Stimulated activated CD4-positive, alpha-beta T cell treated with anti-CD3 and anti-CD28 coated beads, Interleukin-2, amount 100 ng/mL, for 4 hours (primary cell): ENCODE data around the gene MPHOSPH10.
"Not testable (repeated sequence)": the region's sequence is repeated elsewhere in the genome, so short reads cannot be mapped to it uniquely, and the experiment has no call there.

Source experiments
- DNase-seq: peaks from one replicate; pipeline ENCODE4 v3.0.0-alpha.2; 2020; ENCODE audit warnings: low read depth

MPHOSPH10 gene

DNA sequence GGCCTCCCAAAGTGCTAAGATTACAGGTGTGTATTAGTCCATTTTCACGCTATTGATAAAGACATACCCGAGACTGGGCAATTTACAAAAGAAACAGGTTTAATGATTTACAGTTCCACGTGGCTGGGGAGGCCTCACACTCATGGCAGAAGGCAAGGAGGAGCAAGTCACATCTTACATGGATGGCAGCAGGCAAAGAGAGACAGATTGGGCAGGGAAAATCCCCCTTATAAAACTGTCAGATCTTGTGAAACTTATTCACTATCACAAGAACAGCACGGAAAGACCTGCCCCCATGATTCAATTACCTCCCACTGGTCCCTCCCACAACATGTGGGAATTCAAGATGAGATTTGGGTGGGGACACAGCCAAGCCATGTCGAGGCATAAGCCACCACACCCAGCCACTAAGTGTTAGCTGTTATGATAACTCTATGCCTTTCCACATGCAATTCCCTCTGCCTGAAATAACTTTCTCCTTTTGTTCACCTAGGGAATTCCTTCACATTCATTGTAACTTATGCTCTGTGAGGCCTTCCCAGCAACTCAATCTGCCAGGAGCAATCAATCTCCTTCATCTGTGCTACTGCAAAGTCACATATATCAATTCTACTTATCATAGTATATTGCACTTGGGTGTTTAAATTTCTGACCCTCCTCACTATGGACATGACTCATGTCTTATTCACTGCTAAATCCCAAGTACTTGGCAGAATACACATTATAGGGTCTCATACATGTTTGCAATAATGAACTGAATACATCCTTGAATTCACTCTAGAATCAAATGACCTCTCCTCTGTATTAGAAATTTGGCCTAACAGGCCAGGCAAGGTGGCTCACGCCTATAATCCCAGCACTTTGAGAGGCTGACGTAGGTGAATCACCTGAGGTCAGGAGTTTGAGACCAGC, 7.8 kb upstream of the MPHOSPH10 start:
- no peak for DNase-seq

DNA sequence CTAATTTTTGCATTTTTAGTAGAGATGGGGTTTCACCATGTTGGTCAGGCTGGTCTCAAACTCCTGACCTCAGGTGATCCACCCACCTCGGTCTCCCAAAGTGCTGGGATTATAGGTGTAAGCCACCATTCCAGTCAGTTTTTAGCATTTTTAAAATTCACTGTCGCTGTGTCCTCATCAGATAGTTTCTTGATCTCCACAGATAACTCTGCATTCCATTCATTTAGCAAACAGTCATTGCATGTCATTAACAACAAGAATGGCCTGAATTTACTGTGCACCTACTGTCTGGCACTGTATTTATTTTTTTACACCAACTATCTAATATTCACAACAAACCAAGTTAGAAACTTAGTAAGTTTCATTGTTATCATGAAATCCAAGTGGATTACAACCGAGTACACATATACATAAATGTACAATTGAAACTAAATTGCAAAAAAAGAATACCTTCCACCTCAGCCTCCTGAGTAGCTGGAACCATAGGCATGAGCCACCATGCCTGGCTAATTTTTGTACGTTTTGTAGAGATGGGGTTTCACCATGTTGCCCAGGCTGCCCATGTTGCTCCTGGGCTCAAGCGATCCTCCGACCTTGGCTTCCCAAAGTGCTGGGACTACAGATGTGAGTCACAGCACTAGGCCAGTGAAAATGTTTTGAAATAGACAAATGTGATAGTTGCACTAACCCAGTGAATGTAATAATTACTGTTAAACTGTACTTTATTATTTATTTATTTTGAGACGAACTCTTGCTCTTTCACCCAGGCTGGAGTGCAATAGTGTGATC, 4.7 kb upstream of the MPHOSPH10 start:
- no peak for DNase-seq

DNA sequence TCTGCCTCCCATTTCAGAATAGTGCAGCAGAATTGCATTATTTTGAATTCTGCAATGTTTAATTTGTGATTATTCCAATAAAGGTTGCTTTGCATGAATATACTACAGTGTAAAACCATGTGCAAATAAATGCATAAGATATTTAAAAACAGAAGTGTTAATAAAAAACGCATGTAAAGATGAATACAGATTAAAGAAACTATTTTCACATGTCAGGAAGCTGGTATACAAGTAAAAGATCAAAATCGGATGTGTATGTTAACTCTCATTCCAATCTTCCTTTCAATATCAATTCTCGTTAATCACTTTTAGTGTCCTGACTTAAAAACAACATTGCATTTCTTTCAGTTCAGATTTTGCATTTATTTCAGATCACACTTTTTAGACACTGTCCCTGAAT, 3.5 kb upstream of the MPHOSPH10 start:
- no peak for DNase-seq

DNA sequence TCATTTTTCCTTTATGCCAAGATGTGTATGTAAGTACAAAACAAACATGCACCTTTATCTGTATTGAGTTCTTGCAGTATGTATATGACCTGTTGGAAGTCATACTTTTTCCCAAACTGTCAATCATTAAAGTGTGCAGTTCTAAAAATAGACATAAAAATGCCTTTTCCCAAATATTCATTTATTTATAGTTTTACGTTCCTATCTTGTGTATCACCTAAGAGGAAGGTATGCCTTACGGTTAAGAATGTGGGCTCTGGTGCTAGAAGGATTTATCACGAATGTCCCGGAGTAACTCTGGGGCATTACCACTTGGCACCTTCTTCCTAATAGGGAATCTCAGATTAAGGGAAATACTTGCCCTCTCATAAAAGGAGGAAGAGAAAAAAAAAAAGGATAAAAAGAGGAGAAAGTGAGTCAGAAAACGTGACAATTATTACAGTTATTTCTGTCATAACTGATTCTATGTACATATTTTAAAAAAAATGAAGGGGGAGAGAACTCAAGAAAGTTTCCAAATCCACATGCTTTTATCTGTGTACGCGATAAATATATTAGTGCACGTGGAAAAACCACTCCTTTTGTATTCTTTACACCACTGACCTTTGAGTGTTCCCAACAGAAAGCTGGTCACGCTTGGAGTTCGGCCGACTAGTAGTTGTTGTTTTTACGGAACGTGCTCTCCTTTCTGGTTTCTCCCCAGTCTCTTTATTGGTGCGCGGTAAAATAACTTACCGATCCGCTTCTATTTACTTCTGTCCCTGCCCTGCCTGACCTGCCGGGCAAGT, 1.1 kb upstream of the MPHOSPH10 start:
- no peak for DNase-seq

DNA sequence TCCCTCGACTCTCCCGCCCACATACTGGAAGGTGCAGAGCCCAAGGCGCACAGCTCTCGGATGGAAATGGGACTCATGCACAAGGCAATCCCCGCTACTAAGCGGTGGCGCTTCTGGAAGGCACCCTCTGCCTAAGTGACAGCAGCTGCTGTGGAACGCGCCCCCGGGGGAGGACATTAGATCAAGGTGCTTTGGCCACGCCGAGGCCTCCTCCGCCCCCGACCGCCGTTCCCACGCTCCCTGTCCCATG, 607 bp upstream of the MPHOSPH10 start:
- DNase-seq = no peak

DNA sequence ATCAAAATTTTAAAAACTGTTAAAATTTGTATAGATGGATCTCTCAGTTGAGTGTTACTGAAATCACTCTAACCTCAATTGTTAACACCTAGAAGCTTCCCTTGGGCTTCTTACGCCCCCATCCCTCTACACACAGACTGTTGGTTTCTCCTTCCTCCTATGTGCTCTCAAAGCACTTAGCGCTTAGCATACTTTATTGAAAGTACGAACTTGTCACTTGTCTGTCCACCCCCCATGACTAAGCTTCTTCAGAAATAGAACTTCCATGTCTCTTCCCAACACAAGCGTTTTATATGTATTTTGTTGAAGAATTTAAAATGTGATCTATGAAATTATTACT, 441 bp downstream of the MPHOSPH10 start:
- no peak for DNase-seq

DNA sequence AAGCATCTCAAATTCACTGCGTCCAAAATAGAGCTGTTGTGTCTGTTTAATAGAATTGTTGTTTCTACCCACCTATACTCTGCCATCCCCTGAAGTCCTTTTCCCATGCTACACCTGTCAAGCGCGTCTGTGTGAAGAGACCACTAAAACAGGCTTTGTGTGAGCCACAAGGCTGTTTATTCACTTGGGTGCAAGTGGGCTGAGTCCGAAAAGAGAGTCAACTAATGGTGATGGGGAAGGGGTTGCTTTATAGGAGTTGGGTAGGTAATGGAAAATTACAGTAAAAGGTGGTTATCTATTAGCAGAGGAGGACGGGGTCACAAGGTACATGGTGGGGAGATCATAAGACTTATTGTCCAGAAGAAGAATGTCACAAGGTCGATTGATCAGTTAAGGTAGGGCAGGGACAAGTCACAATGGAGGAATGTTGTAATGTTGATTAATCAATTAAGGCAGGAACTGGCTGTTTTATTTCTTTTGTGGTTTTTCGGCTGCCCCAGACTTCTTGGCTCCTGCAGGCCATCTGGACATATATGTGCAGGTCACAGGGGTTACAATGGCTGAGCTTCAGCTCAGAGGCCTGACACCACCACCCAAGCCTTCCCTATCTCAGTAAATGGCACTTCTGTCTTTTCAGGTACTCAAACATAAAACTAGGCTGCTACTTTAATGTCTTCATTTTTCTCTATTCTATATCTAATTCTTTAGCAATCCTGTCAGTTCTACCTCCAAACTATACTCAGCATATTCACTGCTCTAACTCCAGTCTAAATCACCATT, 1.1 kb downstream of the MPHOSPH10 start:
- DNase-seq = not testable (repeated sequence)

DNA sequence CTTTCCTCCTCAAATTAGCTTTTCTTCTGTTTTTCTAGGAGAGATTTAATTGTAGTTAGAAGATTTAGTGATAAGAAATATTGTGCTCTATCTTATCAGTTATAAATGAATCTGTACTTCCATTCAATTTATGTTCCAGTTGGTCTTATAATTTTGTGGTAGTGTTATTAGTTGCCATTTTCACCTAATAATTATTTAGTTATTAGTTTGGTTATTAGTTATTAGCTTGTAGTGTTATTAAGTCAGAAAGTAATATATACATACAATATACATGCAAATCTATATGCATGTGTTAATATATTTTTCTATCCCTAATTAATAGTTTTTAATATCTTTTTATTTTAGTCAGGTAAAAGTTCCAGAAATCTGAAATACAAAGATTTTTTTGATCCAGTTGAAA, 3.2 kb downstream of the MPHOSPH10 start:
- no peak for DNase-seq

DNA sequence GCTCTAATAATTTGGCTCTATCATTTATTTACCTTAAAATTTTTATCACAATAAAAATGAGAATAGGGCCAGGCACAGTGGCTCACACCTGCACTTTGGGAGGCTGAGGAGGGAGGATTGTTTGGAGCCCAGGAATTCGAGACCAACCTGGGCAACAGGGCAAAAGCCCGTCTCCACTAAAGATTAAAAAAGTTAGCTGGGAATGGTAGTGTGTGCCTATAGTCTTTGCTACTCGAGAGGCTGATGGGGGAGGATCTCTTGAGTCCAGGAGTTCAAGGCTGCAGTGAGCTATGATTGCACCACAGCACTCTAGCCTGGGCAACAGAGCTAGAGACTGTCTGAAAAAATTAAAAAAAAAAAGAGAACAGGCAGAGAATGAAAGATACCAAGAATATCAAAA, 5.7 kb downstream of the MPHOSPH10 start:
- DNase-seq = no peak

DNA sequence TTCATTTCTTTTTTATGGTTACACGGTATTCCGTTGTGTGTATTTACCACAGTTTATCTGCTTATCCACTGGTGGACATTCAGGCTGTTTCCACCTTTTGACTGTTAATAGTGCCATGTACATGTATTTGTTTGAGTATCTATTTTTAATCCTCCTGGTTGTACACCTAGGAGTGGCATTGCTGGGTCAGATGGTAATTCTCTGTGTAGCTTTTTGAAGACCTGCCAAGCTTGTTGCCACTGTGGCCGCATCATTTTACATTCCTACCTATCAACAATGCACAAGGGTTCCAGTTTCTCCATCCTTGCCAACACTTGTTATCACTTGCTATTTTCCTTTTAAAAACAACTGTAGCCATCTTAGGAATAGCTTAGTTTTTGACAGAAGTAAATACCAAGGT, 13.3 kb downstream of the MPHOSPH10 start:
- DNase-seq = no peak

DNA sequence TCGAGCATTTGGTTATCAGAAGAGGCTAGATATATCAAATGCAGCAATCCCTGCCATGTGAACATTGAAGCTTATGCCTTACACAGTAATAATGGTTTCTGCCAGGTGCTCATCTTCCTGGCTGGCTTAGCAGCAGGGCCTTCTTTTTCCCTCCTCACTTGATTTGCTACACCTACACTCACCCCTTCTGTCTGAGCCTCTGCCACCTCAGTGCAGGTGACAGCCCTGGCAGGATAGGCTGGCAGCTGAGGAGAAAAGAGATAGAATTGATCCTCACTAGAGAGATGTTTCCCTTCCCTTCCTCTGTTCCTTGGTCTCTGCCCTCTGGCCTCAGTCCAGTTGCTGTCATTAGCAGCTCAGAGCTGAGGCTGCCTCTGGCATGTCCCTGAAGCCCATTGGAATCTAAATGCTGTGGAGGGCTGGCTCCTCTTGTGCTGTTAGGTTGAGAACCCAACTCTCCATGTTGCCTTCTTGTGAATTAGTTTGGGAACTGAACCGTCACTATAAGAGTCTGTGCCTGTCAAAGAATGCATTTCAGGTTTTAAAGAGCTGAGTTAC, 18.2 kb downstream of the MPHOSPH10 start:
- no peak for DNase-seq

DNA sequence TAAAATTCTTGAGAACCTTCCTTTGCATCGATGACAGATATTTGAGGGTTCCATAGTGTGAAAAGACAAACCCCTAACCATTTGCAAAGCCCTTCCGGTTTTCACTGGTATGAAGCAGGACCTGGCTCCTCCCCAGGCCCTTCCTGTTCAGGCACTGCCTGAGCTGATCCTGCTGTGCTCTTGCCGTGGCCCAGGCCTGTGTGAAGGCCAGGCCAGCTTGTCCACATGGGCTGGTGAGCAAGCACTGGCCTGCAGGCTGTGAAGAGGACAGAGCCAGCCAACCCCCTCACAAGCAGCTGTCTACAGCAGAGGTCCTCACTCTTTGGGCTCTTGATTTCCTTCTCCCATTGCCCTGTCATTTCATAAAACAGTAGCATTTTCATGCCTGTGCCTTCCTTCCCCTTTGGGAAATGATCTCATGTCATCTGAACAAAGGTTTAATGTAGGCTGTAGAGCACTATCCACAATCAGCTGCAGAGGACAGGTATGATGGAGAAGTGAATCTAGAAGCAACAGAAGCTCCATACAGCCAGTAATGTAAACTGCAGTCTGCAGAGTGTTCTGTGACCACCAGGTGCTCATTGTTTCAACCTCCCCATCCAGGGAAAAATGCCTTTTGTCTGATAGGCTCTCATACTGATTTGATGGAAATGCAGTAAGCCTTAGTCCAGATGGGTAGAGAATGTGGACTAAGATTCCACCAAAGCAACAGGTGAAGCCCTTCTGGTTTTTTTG, 19.8 kb downstream of the MPHOSPH10 start:
- no peak for DNase-seq

DNA sequence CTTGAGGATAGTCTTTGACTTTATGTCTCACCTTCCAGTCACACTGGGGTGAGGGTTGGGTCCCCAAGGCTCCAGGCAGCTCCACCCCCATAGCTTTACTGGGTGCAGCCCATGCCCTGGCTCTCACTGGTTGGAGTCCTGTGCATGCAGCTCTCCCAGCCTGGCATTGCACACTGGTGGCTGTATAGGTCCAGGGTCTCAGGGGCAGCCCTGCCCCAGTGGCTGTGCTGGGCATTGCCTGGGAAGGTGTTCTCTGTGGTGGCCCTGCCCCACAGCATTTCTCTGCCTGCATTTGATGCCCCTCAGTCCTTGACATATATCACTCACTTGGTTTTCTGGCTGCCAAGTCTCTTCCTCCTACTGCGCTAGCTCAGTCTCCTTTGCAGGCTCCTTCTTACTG, 21.2 kb downstream of the MPHOSPH10 start:
- no peak for DNase-seq

DNA sequence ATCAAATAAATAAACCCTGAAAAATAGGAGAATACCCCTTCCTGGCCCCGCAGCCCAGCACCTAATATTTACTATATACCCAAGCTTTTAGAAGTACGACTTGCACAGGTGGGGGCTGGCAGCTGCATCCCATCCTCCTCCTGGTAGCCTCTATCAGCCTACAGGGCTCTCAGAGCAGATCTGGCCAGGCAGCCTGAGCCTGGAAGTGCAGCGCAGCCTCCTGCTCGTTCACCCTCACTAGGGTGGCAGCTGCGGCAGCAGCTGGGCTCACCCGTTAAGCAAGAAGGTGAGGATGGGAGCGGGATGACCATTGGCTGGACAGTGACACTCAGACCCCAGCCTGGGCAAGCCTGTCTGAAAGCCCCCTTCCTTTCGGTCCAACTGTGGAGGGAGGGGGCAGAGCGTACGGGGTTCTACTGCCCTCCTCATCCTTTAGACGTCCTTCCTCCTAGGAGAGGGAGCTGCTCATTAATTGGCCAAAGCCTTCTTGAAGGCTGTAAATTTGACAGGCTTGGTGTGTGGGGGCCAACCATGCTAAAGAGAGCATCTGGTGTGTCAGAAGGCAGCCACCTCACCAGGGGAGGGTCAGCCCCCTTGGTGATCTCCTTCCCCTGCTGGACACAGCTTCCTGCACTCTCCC, 23.3 kb downstream of the MPHOSPH10 start:
- no peak for DNase-seq

DNA sequence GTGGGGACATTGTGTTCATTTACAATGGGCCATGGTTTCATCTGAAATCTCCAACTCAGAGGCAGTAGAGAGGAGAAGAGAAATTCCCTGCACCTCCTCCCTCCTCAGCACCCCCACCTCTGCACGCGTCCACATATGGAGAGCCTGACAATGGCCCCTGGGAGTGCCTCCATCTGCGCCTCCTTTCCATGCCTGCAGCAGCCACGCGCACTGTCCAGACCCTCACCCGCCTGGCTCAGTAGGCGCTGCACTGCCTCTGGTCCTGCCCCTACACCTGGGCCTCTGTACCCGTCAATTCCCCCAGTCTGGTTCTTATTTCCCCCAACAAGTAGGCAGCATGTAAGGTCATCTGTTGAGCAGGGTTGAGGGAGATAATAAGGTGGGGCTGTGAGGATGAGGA, 23.8 kb downstream of the MPHOSPH10 start:
- DNase-seq = no peak

DNA sequence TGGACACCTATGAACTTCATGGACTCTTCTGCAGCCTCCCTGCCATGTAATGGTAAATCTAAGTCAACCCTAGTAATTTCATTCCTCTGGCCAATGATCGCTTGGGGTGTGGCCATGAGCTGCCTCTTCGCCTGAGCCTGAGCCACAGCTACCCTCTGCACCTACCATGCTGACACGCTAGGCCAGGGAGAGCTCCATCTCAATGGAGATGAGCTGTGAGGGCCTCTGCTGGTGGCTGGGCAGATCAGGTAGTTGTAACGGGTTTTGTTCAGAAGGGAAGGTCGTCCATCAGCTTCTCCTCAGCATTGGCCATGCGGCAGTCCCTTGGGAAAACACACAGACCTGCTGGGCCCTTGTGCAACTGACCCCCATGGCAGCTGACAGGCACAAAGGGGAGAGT, 24.4 kb downstream of the MPHOSPH10 start:
- DNase-seq = no peak

DNA sequence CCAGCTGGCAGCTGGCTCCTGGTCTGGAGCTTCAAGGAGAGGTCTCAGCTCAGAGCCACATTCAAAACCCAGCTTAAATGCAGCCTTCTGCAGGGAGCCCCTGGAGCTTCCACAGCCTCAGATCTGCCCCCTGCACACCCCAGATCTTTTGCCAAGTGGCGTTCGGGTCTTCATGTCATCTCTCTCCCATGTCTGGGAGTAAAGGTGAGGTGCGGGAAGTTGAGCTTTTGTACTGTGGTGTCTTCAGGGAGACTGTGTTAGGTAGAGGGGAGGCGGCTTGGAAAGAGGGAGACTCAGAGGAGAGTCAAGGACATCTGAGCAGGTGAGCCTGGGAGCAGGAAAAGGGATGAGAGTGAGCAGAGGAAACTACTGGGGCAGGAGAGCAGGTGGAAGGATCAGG, 25.4 kb downstream of the MPHOSPH10 start:
- DNase-seq = no peak

DNA sequence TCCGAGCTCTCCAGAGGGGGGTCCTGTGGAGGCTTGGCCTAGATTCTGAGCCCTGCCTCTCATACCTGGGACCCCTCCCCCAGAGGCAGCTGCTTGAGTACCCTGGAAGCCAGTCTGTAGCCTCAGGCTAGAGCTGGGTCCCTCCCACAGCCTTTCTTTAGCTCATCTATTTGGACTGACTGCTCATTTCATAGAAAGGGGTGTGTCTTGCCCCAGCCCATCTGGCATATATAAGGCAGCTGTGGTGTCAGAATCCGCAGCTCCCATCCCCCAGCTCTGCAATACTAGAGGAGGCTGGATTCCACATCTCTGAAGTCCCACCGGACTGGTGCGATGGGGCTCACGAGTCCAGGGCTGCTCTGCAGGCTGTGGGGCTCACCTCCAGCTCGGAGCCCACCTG, 26.1 kb downstream of the MPHOSPH10 start:
- no peak for DNase-seq

DNA sequence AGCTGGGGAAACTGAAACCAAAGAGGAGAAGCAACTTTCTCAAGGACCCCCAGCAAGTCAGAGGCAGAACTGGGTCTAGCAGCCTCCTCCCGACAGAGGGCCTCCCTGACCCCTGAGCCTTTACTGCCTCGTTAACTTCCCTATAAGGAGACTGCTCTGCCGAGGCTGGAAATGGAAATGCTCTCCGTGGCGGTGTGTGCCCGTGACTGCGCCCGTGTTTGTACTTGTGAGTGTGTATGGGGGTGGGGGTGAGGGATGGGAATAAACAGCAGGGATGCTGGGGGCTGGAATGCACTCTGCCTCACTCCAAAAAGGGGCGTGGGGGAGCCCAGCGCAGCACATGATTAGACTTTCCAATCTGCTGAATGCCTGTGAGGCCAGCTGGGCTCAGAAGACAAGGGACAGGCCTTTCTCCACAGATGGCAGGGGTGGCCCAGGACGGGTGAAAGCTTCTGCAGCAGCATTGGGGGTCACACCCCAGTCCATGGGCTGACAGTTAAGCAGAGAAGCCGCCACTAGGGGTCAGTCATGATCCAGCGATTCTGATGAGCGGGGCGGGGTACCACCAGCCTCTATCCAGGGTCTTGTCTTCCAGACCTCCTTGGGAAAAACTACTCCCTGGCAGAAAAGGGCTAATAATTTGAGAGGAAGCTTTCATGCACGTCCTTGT, 26.8 kb downstream of the MPHOSPH10 start:
- DNase-seq = peak; percentile 32

DNA sequence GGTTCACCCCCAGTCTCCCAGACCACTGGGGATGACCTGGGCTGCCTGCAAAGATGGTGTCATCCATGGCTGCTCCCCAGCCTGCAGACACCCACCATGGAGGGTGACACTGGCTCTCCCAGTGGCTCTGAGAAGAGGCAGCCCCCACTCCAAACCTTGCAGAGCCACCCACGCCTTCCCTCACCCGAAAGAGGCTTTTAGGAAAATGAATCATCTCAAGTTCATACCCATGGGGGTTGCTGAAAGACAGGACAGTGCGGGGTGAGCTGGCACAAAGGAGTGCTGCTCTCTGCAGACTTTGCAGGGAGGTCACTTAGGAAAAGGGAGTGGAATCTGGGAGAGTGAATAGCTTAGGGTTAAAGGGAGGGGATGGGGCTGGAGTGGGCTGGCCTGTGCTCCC, 36.4 kb downstream of the MPHOSPH10 start:
- DNase-seq = no peak
